Stimulated activated CD8-positive, alpha-beta memory T cell treated with anti-CD3 and anti-CD28 coated beads, Interleukin-15, amount 100 ng/mL, for 24 hours (primary cell): Measurements from ENCODE around the gene CTSF.
A peak's percentile ranks its signal among the peaks of the same experiment; 100 is the strongest.
"Not testable (repeated sequence)": the region's sequence is repeated elsewhere in the genome, so short reads cannot be mapped to it uniquely, and the experiment has no call there.

Experiments
- DNase-seq: peaks from one replicate; pipeline ENCODE4 v3.0.0-alpha.2; 2020; ENCODE audit warnings: low read depth

The CTSF gene

DNA sequence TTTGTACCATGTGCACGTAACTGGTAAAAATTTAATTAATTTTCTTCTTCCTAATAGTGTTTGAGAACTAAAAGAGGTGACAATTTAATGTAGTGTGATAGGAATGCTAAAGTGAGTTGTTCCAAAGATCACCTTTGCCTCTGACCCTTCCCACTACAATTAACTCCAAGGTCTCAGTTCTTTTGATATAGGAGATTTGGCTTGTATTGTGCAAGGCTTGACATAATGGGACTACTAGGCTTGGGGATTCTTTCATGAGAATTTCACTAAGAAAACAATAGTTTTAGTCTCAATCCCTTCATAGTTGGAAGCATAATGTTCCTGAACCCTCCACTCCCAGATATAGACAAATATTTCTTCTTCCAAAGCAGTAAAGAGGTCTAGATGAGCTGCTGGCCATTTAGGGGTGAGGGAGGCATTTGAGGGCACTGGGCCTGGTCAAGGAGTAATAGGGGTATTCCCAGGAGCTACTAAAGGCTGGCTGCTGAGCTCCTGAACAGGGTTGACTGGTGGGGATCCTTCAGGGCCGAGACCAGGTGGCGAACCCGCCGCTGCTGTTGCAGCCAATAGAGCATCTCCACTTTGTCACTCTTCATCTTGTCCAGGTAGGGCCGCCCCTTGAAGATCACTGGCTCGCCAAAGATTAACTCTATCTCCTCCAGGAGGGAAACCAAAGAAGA lies 21.7 kb upstream of the CTSF start:
- no peak for DNase-seq

DNA sequence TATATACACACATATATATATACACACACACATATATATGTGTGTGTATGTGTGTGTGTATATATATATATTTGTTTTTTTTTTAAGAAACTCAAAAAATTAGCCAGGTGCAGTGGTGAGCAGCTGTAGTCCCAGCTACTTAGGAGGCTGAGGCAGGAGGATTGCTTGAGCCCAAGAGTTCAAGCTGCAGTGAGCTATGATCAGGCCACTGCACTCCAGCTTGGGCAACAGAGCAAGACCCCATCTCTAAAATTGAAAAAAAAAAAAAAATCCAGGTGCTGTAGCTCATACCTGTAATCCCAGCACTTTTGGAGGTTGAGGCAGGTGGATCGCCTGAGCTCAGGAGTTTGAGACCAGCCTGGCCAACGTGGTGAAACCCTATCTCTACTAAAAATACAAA lies 20.9 kb upstream of the CTSF start:
- DNase-seq: not testable (repeated sequence)

DNA sequence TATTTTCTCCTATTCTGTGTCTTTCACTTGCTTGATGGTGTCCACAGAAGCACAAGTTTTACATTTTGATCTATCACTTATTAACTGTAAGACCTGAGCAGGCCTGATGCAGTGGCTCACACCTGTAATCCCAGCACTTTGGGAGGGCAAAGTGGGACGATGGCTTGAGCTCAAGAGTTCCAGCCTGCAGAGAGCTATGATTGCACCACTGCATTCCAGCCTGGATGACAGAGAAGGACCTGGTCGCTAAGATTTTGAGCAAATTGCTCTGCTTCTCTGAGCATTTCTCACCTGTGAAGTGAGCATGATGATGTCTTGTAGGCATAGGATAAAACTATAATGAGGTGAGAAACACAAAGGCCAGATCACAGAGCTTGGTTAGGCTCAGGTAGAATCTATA lies 17.7 kb upstream of the CTSF start:
- DNase-seq: no peak

DNA sequence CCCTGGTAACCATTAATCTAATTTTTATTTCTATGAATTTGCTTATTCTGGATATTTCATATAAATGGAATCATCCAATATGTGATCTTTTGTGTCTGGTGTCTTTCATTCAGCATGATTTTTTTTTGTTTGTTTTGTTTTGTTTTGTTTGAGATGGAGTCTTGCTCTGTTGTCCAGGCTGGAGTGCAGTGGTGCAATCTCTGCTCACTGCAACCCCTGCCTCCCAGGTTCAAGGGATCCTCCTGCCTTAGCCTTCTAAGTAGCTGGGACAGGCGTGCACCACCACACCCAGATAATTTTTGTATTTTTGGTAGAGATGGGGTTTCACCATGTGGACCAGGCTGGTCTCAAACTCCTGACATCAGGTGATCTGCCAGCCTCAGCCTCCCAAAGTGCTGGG lies 17.0 kb upstream of the CTSF start:
- DNase-seq: not testable (repeated sequence)

DNA sequence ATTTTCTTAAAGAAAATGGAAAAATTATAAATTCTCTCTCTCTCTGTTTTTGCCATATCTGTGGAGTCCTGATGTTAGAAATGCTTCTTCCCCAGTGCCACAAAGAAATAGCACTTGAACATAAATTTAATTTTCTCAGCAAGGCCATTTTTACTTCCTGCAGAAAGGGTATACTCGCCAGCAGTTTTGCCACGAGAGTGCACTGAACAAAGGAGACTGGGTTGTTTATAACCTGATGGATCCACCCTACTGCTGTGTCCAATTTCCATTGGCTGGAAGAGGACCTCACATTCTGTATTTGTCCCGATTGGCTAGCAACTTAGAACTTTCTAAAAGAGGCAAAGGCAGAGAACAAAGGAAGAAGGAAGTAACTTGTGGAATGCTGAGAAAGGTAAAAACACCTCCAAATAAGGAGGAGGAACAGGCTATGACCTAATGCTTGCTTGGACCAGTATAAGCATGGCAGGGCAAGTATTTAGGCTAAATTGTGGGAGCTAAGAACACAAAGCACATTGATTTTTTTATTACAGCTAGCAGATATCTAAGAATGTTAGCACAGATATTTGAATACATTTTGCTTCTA lies 14.2 kb upstream of the CTSF start:
- DNase-seq: not testable (repeated sequence)

DNA sequence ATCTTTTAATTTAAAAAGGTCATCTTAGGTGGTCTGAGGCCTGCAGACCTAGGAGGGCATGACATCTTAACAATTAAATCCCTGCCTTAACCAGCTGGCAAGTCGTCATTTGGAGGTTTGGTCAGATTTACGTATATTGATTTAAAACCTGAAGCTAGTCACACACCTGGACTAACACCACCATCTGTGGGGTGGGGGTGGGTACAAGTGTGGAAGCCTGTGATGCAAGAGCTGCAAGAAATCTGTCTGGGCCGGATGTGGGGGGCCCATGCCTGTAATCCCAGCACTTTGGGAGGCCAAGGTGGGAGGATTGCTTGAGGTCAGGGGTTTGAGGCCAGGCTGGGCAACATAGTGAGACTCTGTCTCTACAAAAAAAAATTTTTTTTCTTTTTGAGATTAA lies 12.9 kb upstream of the CTSF start:
- DNase-seq: no peak

DNA sequence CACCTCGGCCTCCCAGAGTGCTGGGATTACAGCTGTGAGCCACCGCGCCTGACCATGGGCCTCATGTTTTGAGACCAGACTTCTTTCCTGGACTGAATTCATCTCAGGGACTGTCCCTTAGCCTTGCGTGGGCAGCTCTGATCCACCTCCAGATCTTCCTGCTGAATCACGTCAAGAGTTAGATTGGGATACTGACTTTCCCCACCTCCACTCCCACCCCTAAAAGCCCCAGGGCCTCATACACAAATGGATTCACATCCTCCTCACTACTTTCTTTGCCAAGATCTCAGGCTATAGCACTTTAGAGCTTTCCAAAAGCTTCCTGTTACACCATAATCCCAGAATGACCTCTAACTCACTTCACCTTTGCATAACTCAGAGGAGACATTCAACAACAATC lies 12.4 kb upstream of the CTSF start:
- no peak for DNase-seq

DNA sequence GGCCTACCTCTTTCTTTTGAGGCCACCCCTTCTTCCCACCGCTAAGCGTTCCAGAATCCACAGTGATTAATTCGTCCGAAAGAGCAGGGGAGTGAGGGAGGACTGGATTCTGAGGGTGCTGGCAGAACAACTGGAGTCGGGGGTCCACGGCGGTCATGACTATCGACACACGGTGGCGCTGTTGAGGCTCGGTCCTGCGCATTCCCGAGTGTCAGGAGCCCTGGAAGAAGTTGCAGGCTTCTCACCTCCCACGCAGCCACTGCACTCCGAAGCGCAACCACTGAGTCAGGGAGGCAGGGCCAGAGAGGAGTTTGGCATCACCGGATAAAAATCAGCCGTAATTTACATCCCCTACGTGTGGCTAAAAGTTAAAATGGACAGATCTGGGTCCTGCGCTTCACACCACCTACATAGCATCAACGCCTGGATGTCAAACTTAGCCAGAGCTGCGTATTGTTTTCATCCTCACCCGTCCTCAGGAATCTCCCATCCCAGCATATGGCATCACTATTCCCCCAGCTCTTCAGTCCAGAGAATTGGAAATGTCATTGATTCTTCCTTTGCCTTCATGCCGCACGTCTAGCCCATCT lies 10.7 kb upstream of the CTSF start:
- DNase-seq: peak; percentile 75

DNA sequence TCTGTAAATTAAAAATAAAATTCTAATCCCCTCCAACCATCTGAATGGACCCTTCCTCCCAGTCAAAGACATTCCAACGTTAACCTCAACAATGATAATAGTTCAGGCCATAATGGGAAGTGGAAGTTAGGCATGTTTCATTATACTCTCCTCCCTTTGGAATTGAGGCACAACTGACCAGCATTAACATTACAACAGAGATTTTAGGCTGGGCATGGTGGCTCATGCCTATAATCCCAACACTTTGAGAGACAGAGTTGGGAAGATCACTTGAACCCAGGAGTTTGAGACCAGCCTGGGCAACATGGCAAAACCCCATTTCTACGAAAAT lies 2.4 kb upstream of the CTSF start:
- DNase-seq: no peak

DNA sequence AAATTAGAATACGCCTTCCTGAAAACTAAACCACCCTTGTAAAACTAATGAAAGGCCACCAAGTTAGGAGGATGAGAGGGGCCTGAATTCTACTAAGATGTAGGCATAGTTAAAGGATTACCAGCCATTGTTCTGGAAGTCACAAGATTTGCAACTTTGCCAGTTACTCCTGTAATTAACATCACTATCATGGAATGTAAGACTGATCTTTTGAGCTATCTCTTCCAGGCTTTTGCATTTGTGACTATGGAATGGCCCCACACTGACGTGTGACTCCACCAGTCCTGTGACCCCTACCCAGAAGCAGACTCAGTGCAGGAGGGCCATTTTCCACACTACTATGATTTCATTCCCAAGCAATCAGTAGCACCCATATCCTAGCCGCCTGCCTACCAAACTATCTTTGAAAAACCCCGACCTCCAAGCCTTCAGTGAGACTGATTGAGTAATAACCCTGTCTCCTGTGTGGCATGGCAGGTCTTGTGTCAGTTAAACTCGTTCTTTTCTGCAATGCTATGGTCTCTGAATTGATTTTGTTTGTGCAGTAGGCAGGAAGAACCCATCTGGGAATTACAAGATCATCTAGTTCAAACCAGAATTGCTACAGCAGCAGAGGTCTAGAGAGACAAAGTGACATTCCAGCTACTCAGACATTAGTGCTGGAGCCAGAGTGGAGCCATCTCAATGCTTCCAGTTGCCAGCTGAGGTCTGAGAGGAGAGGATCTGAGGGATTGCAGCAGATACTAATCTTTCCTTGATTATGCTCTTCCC lies 1.9 kb upstream of the CTSF start:
- no peak for DNase-seq

DNA sequence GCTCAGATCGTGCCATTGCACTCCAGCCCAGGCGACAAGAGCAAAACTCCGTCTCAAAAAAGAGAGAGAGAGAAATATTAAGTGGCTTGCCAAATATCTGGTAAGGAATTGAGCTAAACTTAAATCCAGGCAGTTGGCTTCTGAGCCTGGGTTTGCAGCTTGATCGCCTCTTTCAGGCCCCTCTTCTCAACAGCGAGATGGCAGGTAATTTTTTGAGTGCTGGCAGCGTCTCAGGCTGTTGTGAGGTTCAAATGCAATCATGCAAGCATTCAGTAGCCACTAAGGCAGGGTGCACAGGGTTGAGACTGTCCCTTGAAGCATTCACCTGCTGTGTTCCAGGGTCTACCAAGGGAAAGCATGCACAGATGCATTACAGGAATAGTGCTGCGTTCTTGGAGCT lies 670 bp upstream of the CTSF start:
- no peak for DNase-seq

DNA sequence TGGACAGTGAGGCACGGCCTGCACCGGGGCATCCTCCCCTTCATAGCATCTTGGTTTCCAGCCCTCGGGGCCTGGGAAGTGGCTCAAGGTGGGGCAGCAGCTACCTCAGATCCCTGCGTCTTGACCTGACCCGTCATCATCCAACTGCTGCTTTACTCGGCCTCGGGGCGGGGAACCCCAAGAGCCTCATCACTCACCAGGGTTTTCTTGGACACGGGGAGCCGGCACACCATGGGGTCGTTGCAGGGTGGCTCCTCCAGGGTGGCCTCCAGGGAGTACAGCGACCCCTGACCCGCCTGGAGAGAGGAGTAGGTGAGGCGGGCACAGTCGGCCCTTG lies 651 bp downstream of the CTSF start:
- DNase-seq: no peak

DNA sequence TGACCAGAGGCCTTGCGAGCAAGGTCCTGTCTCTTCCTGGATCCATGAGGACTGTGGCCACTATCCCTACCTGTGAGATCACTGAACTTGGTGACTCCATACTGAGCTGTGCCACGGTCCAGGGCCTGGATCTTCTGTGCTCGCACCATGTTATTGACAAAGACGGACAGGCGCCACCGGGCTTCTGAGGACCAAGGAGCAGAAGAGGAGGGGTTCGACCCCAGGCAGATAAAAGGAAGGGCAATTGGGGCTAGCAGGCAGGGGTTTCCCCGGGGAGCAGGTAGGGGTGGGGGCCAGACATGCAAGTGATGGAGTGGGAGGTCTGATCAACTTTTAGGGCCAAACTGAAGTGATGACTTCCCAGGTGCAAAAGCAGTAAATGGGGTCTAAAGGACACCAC lies 2.2 kb downstream of the CTSF start:
- no peak for DNase-seq

DNA sequence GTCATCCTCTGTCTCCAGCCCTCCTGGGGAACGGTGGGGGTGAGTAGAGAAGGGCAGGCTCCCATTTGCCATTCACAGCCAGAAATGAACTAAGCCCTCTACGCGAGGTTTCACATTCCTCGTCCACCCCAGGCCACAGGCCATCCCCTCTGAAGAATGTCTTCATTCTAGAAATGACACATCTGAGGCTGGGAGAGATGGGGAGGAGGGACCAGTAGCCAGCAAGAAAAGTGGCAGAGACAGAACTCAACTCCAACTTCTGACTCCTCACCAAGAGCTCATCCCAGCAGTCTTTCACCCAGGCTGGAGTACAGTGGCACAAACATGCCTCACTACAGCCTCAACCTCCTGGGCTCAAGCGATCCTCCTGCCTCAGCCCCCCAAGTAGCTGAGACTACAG lies 3.4 kb downstream of the CTSF start:
- no peak for DNase-seq

DNA sequence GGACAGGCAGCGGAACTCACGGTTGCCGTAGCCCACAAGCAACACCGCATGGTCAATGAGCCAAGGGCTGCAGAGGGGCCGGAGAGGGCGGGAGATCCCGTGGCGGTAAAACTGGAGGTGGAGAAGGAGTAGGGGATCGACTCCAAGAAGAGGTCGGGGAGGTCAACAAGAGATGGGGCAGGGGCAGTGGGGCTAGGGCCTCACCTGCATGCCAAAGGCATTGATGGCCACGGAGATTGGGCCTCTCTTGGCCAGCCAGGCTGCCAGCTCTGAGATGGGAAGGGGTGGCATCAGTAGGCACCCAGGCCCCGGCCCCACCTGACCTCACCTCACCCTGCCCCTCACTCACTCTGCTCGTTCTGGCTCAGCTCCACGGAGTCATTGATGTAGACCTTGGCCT lies 3.9 kb downstream of the CTSF start:
- no peak for DNase-seq

DNA sequence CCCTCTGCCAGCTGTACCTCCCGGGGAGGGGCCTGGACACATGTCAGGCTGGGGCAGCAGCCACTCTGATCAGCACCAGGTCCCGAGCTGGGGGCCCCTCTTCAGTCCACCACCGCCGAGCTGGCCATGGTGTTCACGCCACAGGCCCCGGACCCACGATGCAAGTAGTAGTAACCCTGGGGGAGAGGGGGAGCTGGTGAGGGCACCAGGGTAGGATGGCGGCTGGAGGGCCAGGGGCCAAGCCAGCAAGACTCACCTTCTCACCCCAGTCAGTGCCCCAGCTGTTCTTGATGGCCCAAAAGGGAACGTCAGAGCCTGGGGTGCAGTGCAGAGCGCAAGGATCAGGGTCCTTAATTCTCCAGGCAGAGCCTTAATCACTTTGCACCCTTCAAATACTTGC lies 4.6 kb downstream of the CTSF start:
- no peak for DNase-seq

DNA sequence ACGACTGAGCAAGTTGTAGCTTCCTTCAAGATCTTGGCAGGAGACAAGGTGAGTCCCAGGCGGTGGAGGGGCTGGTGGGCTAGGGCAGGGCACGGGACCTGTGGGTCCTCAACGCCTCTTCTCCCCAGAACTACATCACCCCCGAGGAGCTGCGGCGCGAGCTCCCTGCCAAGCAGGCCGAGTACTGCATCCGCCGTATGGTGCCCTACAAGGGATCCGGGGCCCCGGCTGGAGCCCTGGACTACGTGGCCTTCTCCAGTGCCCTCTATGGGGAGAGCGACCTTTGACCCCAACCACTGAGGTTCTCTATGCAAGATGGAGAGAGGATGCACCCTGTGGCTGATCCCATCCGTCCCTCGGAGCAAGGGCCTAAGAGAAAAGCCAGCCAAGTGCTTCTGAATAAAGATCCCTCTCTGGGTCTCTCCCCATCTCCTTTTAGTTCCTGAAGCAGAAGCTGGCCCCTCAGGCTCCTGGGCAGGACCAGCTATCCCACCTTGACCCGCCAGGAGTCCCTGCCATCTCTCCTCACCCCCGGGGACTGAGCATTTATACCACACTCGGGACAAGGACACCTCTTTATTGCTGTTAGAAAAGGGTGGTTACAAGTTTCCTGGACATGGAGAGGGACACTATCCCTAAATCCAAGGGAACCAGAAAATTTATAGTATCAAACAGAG lies 5.4 kb downstream of the CTSF start:
- no peak for DNase-seq

DNA sequence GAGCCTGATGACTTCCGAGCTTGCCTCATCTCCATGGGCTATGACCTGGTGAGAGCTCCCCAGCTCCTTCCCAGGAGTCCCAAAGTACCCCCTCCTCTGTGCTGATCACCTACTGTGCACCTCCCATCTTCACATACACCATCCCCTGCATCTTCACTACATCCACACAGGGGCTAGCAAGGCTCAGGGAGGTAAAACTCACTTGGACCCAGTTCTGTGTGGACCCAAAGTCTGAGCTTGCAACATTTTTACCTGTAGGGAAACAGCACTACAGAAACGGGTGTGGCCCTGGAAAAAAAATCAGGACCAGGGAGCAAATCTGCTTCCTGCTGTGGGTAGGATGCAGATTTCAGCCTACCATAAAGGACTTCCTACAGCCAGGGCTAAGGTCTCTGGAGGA lies 6.1 kb downstream of the CTSF start:
- no peak for DNase-seq

DNA sequence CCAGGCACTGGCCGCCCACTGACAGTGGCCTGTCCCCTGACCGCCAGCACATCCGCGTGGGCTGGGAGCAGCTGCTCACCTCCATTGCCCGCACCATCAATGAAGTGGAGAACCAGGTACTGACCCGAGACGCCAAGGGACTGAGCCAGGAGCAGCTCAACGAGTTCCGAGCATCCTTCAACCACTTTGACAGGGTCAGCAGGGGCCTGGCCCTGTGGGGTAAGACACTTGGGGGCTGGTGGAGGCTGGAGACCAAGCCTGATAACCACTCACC lies 6.5 kb downstream of the CTSF start:
- DNase-seq: no peak

DNA sequence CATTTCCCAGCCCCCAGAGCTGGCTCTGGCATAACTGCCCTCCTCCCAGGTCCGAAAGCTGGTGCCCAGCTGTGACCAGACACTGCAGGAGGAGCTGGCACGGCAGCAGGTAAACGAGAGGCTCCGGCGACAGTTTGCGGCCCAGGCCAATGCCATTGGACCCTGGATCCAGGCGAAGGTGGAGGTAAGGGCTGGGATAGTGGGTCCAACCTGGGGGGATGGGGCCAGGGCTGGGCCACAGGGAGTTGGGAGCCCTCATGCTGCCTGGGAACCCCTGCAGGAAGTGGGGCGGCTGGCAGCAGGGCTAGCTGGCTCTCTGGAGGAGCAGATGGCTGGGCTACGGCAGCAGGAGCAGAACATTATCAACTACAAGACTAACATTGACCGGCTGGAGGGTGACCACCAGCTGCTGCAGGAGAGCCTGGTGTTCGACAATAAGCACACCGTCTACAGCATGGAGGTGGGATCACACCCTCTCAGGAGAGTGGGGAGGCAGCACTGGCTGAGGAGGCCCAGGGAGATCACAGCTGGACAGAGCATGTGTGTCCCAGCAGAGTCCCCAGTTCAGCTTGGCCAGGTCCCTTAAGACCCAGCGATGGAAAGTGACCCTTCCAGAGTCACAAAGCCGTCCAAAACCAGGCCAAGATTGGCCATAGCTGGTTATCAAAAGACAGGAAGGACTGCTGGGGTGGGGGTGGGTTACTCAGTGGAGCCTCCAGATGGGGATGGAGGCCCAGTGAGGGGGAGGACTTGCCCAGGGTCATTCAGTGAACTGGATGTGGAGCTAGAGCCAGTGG lies 7.0 kb downstream of the CTSF start:
- no peak for DNase-seq

DNA sequence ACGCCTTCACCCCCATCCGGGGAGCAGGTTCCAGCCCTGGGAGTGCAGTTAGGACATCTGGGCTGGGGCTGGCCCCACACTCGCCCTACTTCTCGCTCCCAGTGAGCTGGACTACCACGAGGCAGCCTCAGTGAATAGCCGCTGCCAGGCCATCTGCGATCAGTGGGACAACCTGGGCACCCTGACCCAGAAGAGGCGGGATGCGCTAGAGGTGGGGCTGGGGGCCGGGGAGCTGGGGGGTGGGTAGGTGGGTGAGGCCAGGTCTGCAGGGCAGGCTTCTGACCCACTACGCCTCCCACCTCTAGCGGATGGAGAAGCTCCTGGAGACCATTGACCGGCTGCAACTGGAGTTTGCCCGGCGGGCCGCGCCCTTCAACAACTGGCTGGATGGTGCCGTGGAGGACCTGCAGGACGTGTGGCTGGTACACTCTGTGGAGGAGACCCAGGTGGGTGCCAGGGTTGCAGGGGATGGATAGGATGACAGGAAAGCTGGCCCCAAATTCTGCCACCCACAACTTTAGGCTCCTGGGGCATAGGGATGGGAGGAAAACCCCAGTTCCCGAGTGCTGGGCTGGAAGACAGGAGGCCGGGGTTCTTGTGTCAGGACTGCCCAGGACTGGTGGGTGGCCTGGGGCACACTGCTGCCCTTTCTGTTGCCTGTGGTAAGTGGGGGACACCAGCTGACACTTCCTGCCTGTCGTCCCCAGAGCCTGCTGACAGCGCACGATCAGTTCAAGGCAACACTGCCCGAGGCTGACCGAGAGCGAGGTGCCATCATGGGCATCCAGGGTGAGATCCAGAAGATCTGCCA lies 8.3 kb downstream of the CTSF start:
- no peak for DNase-seq
